Astrocyte of the spinal cord (primary cell): ENCODE data around the gene TNFRSF1A.

Experiments used
- DNase-seq: peaks from one replicate; pipeline ENCODE4 v3.0.0; 2011; ENCODE audit warnings: low read depth, low spot score
- H3K4me3 ChIP-seq: 2 replicates; pipeline ENCODE4 v1.5.1; 2011; ENCODE audit warnings: low read depth, mild to moderate bottlenecking, low read length, moderate library complexity
- CTCF ChIP-seq: IDR thresholded peaks from 2 replicates; pipeline ENCODE4 v1.5.1; 2012; ENCODE audit warnings: low read depth, mild to moderate bottlenecking, low read length, inconsistent platforms
- in situ Hi-C: cut with HindIII; loops from 2 replicates; pipeline ENCODE4 v1.10.0; 2017; ENCODE audit warnings: low sequenced_read_pairs

Gene TNFRSF1A

DNA sequence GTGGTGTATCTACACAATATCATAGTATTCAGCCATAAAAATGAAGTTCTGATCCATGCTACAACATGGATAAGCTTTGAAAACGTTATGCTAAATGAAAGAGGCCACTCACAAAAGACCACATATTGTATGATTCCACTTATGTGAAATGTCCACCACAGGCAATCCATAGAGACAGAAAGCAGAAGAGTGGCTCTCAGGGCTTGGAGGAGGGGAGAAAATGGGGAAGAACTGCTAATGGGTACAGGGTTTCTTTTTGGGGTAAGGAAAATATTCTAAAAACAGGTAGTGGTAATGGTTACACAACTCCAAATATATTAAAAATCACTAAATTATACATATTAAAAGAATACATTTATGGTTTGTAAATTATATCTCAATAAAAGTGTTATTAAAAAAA is 17.0 kb upstream of the TNFRSF1A start:
- TF ChIP-seq CTCF: no peak
- in situ Hi-C loops: no loop called here

GRCh38 chr12:6356374-6356820 is 14.5 kb upstream of the TNFRSF1A start:
- DNase-seq: no peak
- H3K4me3 ChIP-seq: no peak overlapping the region
- in situ Hi-C loops: no loop called here
- TF ChIP-seq CTCF: no peak

More for the DNA sequence above, 17.0 kb upstream of the TNFRSF1A start:
- no peak overlapping the region for H3K4me3 ChIP-seq
- DNase-seq: no peak

- TF ChIP-seq CTCF: no peak
- in situ Hi-C loops: no loop called here
Measured at GRCh38 chr12:6355491-6356373, 13.9 kb upstream of the TNFRSF1A start.

GRCh38 chr12:6354495-6355393 is 12.9 kb upstream of the TNFRSF1A start:
- TF ChIP-seq CTCF: no peak
- no peak overlapping the region for H3K4me3 ChIP-seq
- in situ Hi-C loops: no loop called here
- no peak for DNase-seq

More at GRCh38 chr12:6355491-6356373, 13.9 kb upstream of the TNFRSF1A start:
- no peak overlapping the region for H3K4me3 ChIP-seq
- DNase-seq: no peak

- DNase-seq: no peak
- in situ Hi-C loops: no loop called here
- no peak for TF ChIP-seq CTCF
- H3K4me3 ChIP-seq: no peak overlapping the region
Measured at GRCh38 chr12:6352193-6353173, 10.6 kb upstream of the TNFRSF1A start.
